HepG2 (cell line): ENCODE results near the gene MYOM1. TPM values are rescaled to one million over a fixed set of nuclear protein-coding genes. Genes with fewer than 3 reads are reported as not detected.

Experiments
- ATAC-seq: fragments of 200-7000 bp; cut with Tn5 transposase; 3 replicates; pipeline ENCODE4 v1.9.1; 2020; ENCODE audit warnings: mild to moderate bottlenecking, moderate library complexity
- BruUV-seq: library from RNA; stranded (reverse); fragments of 400-500 nt; replicated peaks from 2 replicates; lab custom pipeline; 2021; lab: Mats Ljungman, UMichigan
- CTCF ChIA-PET: fragments of 300-600 bp; formaldehyde crosslinking; extraction: SDS; loops from one replicate; lab custom pipeline; 2021; ENCODE audit warnings: low total read pairs, inconsistent platforms, low intra/inter-chr PET ratio; lab: Yijun Ruan, JAX
- POLR2A ChIA-PET: fragments of 350-600 bp; sonication (Branson Sonifier 250); formaldehyde crosslinking; loops from one replicate; lab custom pipeline; 2020; ENCODE audit warnings: antibody characterized with exemption, inconsistent platforms; lab: Yijun Ruan, JAX
- DNase-seq: peaks from one replicate; pipeline ENCODE4 v3.0.0-alpha.2; 2015; ENCODE audit warnings: low spot score
- FAIRE-seq: peaks from 3 replicates; lab custom pipeline; 2011; peaks lifted over from hg19 to GRCh38; lab: Jason Lieb, UNC
- H2AFZ ChIP-seq: one replicate; pipeline ENCODE4 v1.6.1; 2011; ENCODE audit warnings: low read length, inconsistent platforms
- H3K27ac ChIP-seq: fragments of 300-600 bp; 3 replicates; pipeline ENCODE4 v1.8.0; 2011; ENCODE audit warnings: mixed run types, mild to moderate bottlenecking, mixed read lengths, low read length, inconsistent platforms; ENCODE audit not compliant: insufficient read depth; ENCODE audit errors: extremely low read length
- H3K27me3 ChIP-seq, 2 experiments: fragments of 200-600 bp in 1 of 2; 2 replicates in 1 of 2; 3 replicates in 1 of 2; pipeline versions ENCODE4 v1.6.0 to v1.8.0; 2011; ENCODE audit warnings: low read length in 2 of 2, mild to moderate bottlenecking in 2 of 2, moderate library complexity in 2 of 2, inconsistent platforms in 1 of 2; ENCODE audit not compliant: insufficient read depth in 2 of 2, control insufficient read depth in 1 of 2
- H3K36me3 ChIP-seq, 2 experiments: fragments of 200-600 bp in 1 of 2; replicated peaks in 1 of 2; 2 replicates in 1 of 2; 3 replicates in 1 of 2; pipeline versions ENCODE4 v1.5.1 to v1.8.0; 2011; ENCODE audit warnings: low read length in 2 of 2, inconsistent platforms in 1 of 2; ENCODE audit not compliant: insufficient read depth in 2 of 2, control insufficient read depth in 1 of 2
- H3K4me1 ChIP-seq: 2 replicates; pipeline ENCODE4 v1.5.1; 2012; ENCODE audit warnings: low read length, inconsistent platforms; ENCODE audit not compliant: insufficient read depth
- H3K4me2 ChIP-seq: 2 replicates; pipeline ENCODE4 v1.6.0; 2011; ENCODE audit warnings: low read depth, low read length, inconsistent platforms
- H3K4me3 ChIP-seq, 3 experiments: fragments of 200-600 bp in 1 of 3; sonication (generic), shearing (Covaris generic) in 1 of 3; replicated peaks in 1 of 3; 2 replicates each; pipeline ENCODE4 v1.5.1; 2011 to 2016; ENCODE audit warnings: low read length in 3 of 3, inconsistent platforms in 2 of 3, low read depth in 2 of 3, mild to moderate bottlenecking in 2 of 3, control low read depth in 1 of 3, mixed read lengths in 1 of 3; ENCODE audit not compliant: insufficient read depth in 1 of 3
- H3K79me2 ChIP-seq: one replicate; pipeline ENCODE4 v1.6.1; 2011; ENCODE audit warnings: low read length, inconsistent platforms; ENCODE audit not compliant: insufficient read depth
- H3K9ac ChIP-seq: 2 replicates; pipeline ENCODE4 v1.6.0; 2011; ENCODE audit warnings: mild to moderate bottlenecking, low read depth, low read length, inconsistent platforms; ENCODE audit not compliant: insufficient read depth
- H3K9me3 ChIP-seq: 2 replicates; pipeline ENCODE4 v1.5.1; 2012; ENCODE audit warnings: mild to moderate bottlenecking, low read length
- H4K20me1 ChIP-seq: 2 replicates; pipeline ENCODE4 v1.6.0; 2011; ENCODE audit warnings: inconsistent platforms, mild to moderate bottlenecking, low read length, moderate library complexity; ENCODE audit not compliant: insufficient read depth
- AHDC1 ChIP-seq: sonication (generic); formaldehyde crosslinking; IDR thresholded peaks from 2 replicates; pipeline ENCODE4 v1.5.1; 2020; ENCODE audit warnings: mild to moderate bottlenecking, missing genetic modification reagents, borderline replicate concordance
- CEBPB ChIP-seq: IDR thresholded peaks from 2 replicates; pipeline ENCODE4 v1.6.1; 2011; ENCODE audit warnings: low read depth, low read length, improper control_type of control experiment, borderline replicate concordance
- KLF15 ChIP-seq: sonication (generic); formaldehyde crosslinking; IDR thresholded peaks from 2 replicates; pipeline ENCODE4 v1.8.1; 2023; ENCODE audit warnings: borderline replicate concordance, mild to moderate bottlenecking, inconsistent platforms, missing genetic modification reagents, mixed read lengths
- NFKBIZ ChIP-seq: IDR thresholded peaks from 2 replicates; pipeline ENCODE4 v1.6.1; 2018; ENCODE audit warnings: missing genetic modification reagents, missing compliant biosample characterization
- PHF20 ChIP-seq: sonication (generic); formaldehyde crosslinking; IDR thresholded peaks from 2 replicates; pipeline ENCODE4 v1.5.0; 2020; ENCODE audit warnings: mild to moderate bottlenecking, missing genetic modification reagents
- PTBP1 ChIP-seq: fragments of 200-400 bp; formaldehyde crosslinking; IDR thresholded peaks from 2 replicates; pipeline ENCODE4 v1.6.1; 2018; ENCODE audit warnings: low read length, low read depth; ENCODE audit not compliant: poor library complexity, severe bottlenecking
- ZNF530 ChIP-seq: sonication (generic); formaldehyde crosslinking; IDR thresholded peaks from 2 replicates; pipeline ENCODE4 v1.5.0; 2020; ENCODE audit warnings: low read depth, mild to moderate bottlenecking, missing genetic modification reagents
- ZNF766 ChIP-seq: sonication (generic); formaldehyde crosslinking; IDR thresholded peaks from 2 replicates; pipeline ENCODE4 v1.5.0; 2020; ENCODE audit warnings: missing genetic modification reagents, borderline replicate concordance
- ZNF770 ChIP-seq: sonication (generic); formaldehyde crosslinking; IDR thresholded peaks from 2 replicates; pipeline ENCODE4 v1.5.0; 2020; ENCODE audit warnings: mild to moderate bottlenecking, missing genetic modification reagents
- WGBS: methylation state at CpG from one replicate; pipeline ENCODE4 v1.1.6; 2017; ENCODE audit warnings: low lambda C conversion rate; 5-methylcytosine and 5-hydroxymethylcytosine counted together
- in situ Hi-C: cut with HindIII; loops from 2 replicates; pipeline ENCODE4 v1.10.0; 2017; ENCODE audit warnings: low pct_unique_long_range_greater_than_20kb; ENCODE audit not compliant: extremely low pct_ligation_motif_present
- intact Hi-C: fragments of 100-400 bp; cut with micrococcal nuclease; formaldehyde crosslinking; loops from one replicate; pipeline ENCODE4 v1.10.0; 2022; ENCODE audit not compliant: unreplicated experiment
- polyA plus RNA-seq, 8 experiments: library from polyadenylated mRNA; depleted of rRNA in 3 of 8; stranded (reverse) in 7 of 8; unstranded in 1 of 8; fragments of >200 nt; fragmentation: Illumina TruSeq in 4 of 8; extraction: Trizol in 4 of 8; gene quantifications; 2 replicates each; pipeline versions ENCODE4 v1.2.1 to v1.2.3, GENCODE V29; 2011 to 2016; ENCODE audit warnings: low read depth in 4 of 8, missing spikeins in 1 of 8, mixed read lengths in 1 of 8; ENCODE audit not compliant: insufficient read depth in 1 of 8
- total RNA-seq, 5 experiments: library from RNA; depleted of rRNA; stranded (reverse); fragments of >200 nt; fragmentation: Illumina TruSeq; extraction: Trizol; gene quantifications; 2 replicates each; pipeline ENCODE4 v1.2.3, GENCODE V29; 2016; ENCODE audit warnings: low read depth in 1 of 5

MYOM1 gene
- total and polyA plus RNA-seq, 2 of the 13 experiments (the other 11 are each of a cell fraction or from before 2014, with no cell fraction given) = 0.46 to 0.98 TPM

GRCh38 chr18:3164381-3164780 lies 55.4 kb downstream of the MYOM1 start (continued):
- TF ChIP-seq AHDC1 (0 out of 2 replicates have a peak, but pooled peaks have one; percentile 24), ZNF766 (CRISPR knock-in tag) (no peak), PTBP1 (no peak), KLF15 (no peak)

GRCh38 chr18:3163968-3164367 lies 55.8 kb downstream of the MYOM1 start:
- intact Hi-C loops = no loop called here
- H3K27ac ChIP-seq = peak overlapping the region; percentile 40
- TF ChIP-seq NFKBIZ (CRISPR knock-in tag) (no peak), ZNF770 (peak; percentile 66; the same call in 1 of the 2 replicates), ZNF530 (CRISPR knock-in tag) (no peak), CEBPB (peak; percentile 15; the same call in 1 of the 2 replicates), PHF20 (CRISPR knock-in tag) (no peak)
- TF ChIP-seq, all 625 proteins: peak for 2
- H3K4me3 ChIP-seq = peak overlapping the region in 2 of 3 experiments; percentile 10 to 21; a peak in 1 of 6 replicates
- no peak overlapping the region for H2AFZ ChIP-seq
- ATAC-seq (no peak), DNase-seq (no peak), FAIRE-seq (no peak)
- CTCF ChIA-PET = no interaction called here
- in situ Hi-C loops = no loop called here
- no peaks in the 10 kb centered on the region for H3K36me3 ChIP-seq
- no peaks in the 10 kb centered on the region for H4K20me1 ChIP-seq
- no peaks in the 10 kb centered on the region for H3K27me3 ChIP-seq
- peak overlapping the region; percentile 57 for H3K4me2 ChIP-seq
- POLR2A ChIA-PET = no interaction called here
- WGBS = 61% methylated on average over 5 of the region's 5 CpGs
- BruUV-seq = no TSS peak
- H3K9me3 ChIP-seq = no peaks in the 10 kb centered on the region
- H3K9ac ChIP-seq = no peak overlapping the region
- no peaks in the 10 kb centered on the region for H3K79me2 ChIP-seq
- H3K4me1 ChIP-seq = peaks cover 35% of the 10 kb centered on the region
